Measurements from ENCODE around the gene MAP2K7.
"Not testable (repeated sequence)": the region's sequence is repeated elsewhere in the genome, so short reads cannot be mapped to it uniquely, and the experiment has no call there.

MAP2K7 gene

DNA sequence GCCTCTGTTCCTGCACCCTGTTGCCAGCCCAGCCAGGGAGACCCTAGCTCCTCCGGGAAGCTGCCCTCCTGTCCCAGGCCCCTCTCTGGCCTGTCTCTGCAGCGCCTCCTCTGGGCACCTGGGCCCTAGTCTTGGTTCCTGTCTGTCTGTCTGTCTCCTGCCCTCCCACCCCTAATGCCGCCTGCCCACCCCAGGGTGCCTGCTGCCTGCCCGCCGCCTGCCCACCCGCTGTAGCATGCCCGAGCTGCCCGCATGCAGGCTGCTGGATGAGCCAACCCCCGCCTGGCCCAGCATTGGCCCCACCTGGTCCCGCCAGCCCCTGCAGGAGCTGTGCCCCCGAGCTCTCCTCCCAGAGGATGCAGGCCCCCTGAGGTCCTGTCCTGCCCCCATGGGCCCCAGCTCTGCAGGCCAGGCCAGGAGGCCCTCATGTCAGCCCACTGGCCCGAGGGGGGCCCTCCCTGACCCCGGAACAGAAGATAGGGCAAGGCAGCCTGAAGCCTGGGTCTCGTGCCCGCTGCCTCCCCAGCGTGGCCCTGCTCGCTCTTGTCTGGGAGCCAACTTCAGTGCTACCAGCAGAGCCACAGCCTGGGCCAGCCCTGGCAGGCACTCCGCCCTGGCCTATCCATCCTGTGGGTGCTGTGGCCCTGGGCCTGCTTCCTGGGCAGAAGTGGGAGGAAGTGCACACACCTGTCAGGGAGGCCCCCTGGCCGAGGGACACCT, 5.2 kb downstream of the MAP2K7 start:
- DNase-seq: no peak

- DNase-seq: no peak
Measured at GRCh38 chr19:7909471-7910067, 5.9 kb downstream of the MAP2K7 start.

- no peak for DNase-seq
Measured at GRCh38 chr19:7910321-7911161, 6.9 kb downstream of the MAP2K7 start.

GRCh38 chr19:7911508-7912143, 7.9 kb downstream of the MAP2K7 start:
- no peak for DNase-seq

DNA sequence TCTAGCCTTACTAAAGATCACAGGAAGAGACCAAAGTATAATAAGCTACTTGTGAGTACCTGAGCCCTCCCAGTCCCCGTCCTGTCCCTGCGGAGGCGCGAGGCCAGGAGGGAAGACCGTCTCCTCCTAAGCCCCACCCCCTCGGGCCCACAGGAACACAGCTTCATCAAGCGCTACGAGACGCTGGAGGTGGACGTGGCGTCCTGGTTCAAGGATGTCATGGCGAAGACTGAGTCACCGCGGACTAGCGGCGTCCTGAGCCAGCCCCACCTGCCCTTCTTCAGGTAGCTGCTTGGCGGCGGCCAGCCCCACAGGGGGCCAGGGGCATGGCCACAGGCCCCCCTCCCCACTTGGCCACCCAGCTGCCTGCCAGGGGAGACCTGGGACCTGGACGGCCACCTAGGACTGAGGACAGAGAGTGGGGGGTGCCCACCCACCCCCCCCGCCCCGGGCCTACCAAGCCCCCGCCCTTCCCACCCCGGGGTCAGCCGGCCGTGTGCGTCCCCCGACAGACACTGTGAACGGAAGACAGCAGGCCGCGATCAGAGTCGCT, 8.5 kb downstream of the MAP2K7 start:
- DNase-seq: no peak

DNA sequence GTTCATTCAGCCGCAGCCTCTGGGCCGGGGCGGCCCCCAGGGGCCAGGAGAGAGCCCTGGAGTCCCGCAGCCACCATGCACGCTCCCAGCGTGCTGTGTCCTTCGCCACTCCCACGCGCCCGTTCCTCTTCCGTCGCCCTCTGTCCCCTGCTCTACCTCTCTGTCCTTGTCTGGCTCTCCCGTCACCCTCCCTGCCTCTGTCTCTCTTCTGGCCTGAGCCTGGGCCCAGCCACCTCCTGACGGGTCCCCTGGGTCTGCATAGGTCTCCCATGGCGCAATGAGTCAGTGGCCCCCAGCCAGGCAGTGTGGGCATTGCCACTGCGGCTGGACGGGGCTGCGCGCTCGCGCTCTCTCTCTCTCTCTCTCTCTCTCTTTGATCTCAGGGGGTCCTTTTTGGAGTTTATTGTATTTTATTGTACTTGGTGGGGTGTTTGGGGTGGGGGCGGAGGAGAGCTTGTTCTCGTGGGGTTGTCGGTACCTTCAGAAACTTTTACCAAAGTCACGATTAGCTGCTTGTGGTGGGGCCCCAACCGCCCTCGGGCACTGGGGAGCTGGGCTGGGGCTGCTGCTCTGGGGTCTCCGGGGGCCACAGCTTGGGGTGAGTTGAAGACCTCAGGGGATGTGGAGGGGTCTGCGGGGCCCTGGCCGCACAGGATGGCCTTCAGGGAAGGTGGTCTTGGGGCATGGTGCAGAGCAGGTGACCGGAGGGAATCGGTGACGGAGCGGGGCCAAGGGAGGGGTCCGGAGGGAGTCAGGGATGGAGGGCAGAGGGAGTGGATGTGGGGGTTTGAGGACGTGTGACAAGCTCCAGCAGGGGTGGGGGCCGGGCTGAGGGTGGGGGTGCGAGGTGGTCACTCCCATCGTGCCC, 9.3 kb downstream of the MAP2K7 start:
- no peak for DNase-seq

- DNase-seq: no peak
Measured at GRCh38 chr19:7913652-7914051, 10.0 kb downstream of the MAP2K7 start.

GRCh38 chr19:7914099-7914498, 10.4 kb downstream of the MAP2K7 start:
- no peak for DNase-seq

GRCh38 chr19:7914598-7915045, 10.9 kb downstream of the MAP2K7 start, which contains the start of gene TGFBR3L:
Gene TGFBR3L (plus strand): TSS chr19:7914830.
- DNase-seq: no peak

DNA sequence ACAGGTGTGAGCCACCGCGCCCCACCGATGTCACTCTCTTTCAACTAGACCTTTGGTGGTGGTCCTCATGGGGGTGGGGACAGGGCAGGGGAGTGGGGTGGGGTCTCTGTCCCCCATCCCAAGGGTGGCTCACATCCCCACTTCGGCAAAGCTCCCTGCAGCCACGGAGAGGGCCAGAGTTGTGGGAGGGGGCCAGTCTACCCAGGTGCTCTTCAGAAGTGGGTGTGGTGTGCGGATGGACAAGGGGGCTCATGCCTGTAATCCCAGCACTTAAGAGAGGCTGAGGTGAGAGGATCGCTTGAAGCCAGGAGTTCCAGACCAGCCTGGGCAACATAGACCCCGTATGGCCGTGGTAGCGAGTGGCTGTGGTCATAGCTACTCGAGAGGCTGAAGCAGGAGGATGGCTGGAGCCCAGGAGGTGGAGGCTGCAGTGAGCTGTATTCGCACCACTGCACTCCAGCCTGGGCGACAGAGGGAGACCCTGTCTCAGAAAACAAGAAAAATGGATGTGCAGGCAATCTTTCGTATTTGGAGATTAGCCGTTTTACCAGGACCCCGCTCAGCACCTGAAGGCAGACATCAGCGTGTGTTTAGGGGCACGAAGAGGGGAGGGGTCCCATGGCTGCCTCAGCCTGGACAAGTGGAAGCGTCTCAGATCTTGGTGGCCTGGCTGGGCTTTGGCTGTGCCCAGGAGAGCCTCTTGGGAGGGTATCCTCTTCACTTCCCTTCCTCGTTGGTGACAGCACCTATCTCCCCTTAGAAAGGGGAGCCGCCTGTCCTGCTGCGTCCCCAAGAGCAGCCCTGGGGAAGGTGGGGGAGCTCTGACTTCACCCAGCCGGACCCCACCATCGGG, 11.8 kb downstream of the MAP2K7 start:
- no peak for DNase-seq

DNA sequence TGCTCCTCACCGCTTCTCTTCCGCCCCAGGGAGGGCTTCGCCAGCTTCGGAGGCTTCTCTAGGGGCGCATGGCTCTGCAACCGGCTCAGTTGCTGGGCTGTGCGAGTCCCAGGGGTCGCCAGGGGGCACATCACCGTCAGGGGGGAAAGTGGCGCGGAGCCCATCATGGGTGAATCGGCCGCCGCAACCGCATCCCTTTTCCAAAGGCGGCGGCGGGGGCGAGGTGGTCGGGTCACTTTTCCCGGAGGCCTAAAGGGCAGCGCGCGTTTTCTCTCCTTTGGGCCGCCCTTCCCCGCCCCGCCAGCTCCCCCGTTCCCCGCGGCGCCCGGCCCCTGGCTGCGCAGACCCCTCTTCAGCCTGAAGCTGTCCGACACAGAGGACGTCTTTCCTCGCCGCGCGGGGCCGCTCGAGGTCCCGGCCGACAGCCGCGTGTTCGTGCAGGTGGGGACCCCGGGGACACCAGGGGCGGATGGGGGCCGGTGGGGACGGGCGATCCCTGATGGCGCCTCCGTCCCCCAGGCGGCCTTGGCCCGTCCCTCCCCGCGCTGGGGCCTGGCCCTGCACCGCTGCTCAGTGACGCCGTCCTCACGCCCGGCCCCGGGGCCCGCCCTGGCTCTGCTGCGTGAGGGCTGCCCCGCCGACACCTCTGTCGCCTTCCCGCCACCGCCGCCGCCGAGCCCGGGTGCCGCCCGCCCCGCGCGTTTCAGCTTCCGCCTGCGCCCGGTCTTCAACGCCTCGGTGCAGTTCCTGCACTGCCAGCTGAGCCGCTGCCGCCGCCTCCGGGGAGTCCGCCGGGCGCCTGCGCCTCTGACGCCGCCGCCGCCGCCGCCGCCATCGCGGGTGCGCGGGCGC, 12.7 kb downstream of the MAP2K7 start:
- no peak for DNase-seq

DNA sequence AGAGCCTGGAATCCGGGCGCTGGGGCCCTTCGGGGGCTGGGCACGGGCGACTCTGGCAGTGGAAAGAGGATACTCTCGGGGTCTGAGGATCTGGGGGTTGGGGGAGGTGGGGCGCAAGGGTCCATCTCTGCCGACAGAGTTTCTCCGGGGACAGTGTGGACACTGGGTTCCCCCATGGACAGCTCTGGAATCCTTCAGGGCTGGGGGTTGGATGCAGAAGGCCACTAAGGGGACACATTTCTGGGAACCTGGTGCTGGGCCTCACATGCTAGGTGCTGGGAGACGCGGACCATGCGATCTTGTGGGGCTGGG, 13.2 kb downstream of the MAP2K7 start:
- DNase-seq: no peak

DNA sequence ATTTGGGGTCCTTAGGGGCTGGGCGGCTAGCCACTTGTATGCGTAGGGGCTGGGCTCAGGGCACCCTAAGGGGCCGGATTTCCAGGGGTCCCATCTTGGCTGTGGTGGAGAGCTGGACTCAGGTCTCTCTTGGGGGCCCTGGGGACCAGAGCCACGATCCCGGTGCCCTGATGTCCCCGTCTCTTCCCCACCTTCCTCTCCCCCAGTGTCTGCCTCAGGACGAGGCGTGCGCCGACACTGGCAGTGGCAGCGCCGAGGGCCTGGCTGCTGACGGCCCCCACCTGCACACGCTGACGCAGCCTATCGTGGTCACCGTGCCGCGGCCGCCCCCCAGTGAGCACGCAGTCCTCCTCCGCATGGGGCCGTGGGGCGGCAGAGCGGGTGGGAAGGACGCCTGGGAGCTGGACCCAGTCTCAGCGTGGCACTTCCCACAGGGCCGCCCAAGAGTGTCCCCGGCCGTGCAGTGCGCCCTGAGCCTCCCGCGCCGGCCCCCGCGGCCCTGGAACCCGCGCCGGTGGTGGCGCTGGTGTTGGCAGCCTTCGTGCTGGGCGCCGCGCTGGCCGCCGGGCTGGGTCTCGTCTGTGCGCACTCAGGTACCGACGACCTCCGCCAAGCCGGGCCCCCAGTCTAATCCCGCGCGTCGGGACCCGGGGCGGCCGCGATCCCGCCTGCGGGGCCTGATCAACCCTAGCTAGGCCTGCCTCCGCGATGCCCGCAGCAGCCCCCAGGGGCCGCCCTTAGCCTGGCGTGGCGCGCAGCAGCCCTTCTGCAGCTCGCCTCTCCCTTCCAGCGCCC, 13.8 kb downstream of the MAP2K7 start:
- no peak for DNase-seq

DNA sequence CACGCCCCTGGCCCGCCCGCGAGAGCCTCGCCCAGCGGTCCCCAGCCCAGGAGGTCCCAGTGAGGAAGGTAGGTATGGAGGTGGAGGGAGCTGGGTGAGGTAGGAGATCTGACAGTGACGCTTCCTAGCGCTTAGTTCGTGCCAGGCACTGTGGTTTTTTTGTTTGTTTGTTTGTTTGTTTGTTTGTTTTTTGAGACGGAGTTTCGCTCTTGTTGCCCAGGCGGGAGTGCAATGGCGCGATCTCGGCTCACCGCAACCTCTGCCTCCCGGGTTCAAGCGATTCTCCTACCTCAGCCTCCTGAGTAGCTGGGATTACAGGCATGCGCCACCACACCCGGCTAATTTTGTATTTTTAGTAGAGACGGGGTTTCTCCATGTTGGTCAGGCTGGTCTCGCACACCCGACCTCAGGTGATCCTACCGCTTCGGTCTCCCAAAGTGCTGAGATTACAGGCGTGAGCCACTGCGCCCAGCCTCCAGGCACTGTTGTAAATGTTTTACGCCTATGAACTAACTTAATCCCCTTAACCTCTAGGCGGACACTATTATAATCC, 14.5 kb downstream of the MAP2K7 start:
- not testable (repeated sequence) for DNase-seq

GRCh38 chr19:7918615-7919421, 15.1 kb downstream of the MAP2K7 start:
- DNase-seq: no peak

GRCh38 chr19:7919610-7920518, 16.2 kb downstream of the MAP2K7 start, which contains the start of gene SNAPC2:
Gene SNAPC2 (plus strand): TSS chr19:7920338. CDS start chr19:7920367, 29 bp downstream.
- DNase-seq: peak; percentile 57

All from NCI-H2081 treated with DMSO at 0.1 percent for 48 hours (cell line).